ENCODE results near the gene FAU. TPM values are rescaled to one million over a fixed set of nuclear protein-coding genes. Genes with fewer than 3 reads are reported as not detected.

Gene FAU
- 1,069 TPM for polyA plus RNA-seq (2013, experiment 1 of 2)
- 1,068 TPM for polyA plus RNA-seq (2013, experiment 2 of 2)

- peak; percentile 96 for DNase-seq
- Histone ChIP-seq H3K23ac (ENCODE audit: low read length in 2 of 2) (no peak within 1 kb of the TSS), H3K18ac (ENCODE audit: low read depth in 1 of 2, low read length in 2 of 2) (peak within 1 kb of the TSS; percentile 94 to 98), H3K36me3 (ENCODE audit: control insufficient read depth in 1 of 2, insufficient read depth in 2 of 2, low read depth in 1 of 2, low read length in 2 of 2) (peaks cover 49 to 65% of the 10 kb centered on the region in 2 experiments), H3K9me3 (ENCODE audit: control insufficient read depth, low read length) (no peaks in the 10 kb centered on the region), H2AK5ac (ENCODE audit: low read length, severe bottlenecking) (peak within 1 kb of the TSS; percentile 55), H4K91ac (ENCODE audit: low read length) (peak within 1 kb of the TSS; percentile 71), H2BK120ac (ENCODE audit: low read depth, low read length) (no peak within 1 kb of the TSS), H3K4me1 (ENCODE audit: control insufficient read depth, insufficient read depth, low read depth, low read length) (peaks cover 5% of the 10 kb centered on the region), H3K4ac (ENCODE audit: low read depth in 1 of 2, low read length in 2 of 2) (peak within 1 kb of the TSS; percentile 83 to 95), H2BK5ac (ENCODE audit: low read depth, low read length, poor library complexity, severe bottlenecking) (no peak within 1 kb of the TSS), H4K8ac (ENCODE audit: low read length) (peak within 1 kb of the TSS; percentile 93), H3K4me2 (ENCODE audit: low read length, poor library complexity, severe bottlenecking) (peak within 1 kb of the TSS; percentile 66), H3K14ac (ENCODE audit: low read length in 2 of 2) (peak within 1 kb of the TSS in 1 of 2 experiments; percentile 44), H2BK15ac (ENCODE audit: low read depth, poor library complexity, severe bottlenecking) (peak within 1 kb of the TSS; percentile 68), H3K27ac (ENCODE audit: low read length, poor library complexity, severe bottlenecking) (peak within 1 kb of the TSS; percentile 92), H3K4me3 (ENCODE audit: insufficient read depth in 1 of 2, low read depth in 1 of 2, low read length in 2 of 2) (peak within 1 kb of the TSS; percentile 93 to 98), H3K27me3 (ENCODE audit: control insufficient read depth in 1 of 2, insufficient read depth in 1 of 2, low read length in 2 of 2) (no peaks in the 10 kb centered on the region), H2BK12ac (ENCODE audit: low read length in 2 of 2) (no peak within 1 kb of the TSS), H2AFZ (ENCODE audit: low read depth, low read length) (peak within 1 kb of the TSS; percentile 85), H3K9ac (ENCODE audit: low read length) (peak within 1 kb of the TSS; percentile 98), H3K79me1 (replicated peaks; ENCODE audit: low read length, poor library complexity, severe bottlenecking) (peaks cover 17% of the 10 kb centered on the region)
- WGBS, result under 1% methylated on average over 64 of the region's 64 CpGs
Measured at GRCh38 chr11:65121865-65122696, at the start of gene FAU, which contains the start of gene MRPL49. Gene FAU (minus strand): TSS chr11:65122134. CDS start chr11:65121813, 321 bp downstream. Gene MRPL49 (plus strand): TSS chr11:65122321. CDS start chr11:65122347, 26 bp downstream.

- Histone ChIP-seq H2BK120ac (ENCODE audit: low read depth, low read length) (no peak within 1 kb of the TSS), H3K36me3 (ENCODE audit: control insufficient read depth in 1 of 2, insufficient read depth in 2 of 2, low read depth in 1 of 2, low read length in 2 of 2) (no peaks in the 10 kb centered on the region)
- 91% methylated on average over 15 of the region's 21 CpGs for WGBS
Measured at GRCh38 chr11:65170058-65170534, 48.2 kb upstream of the FAU start, which contains the start of gene SPDYC. Gene SPDYC (plus strand): TSS chr11:65170233. CDS start chr11:65171358, 1,125 bp downstream.

GRCh38 chr11:65169164-65169641 is 47.3 kb upstream of the FAU start:
- 50% methylated on average over 11 of the region's 11 CpGs for WGBS

More at GRCh38 chr11:65170058-65170534, 48.2 kb upstream of the FAU start, which contains the start of gene SPDYC:
- peaks cover 1% of the 10 kb centered on the region for H3K79me1 ChIP-seq (replicated peaks; ENCODE audit: low read length, poor library complexity, severe bottlenecking)
- no peaks in the 10 kb centered on the region for H3K9me3 ChIP-seq (ENCODE audit: control insufficient read depth, low read length)
- no peak within 1 kb of the TSS for H3K4me2 ChIP-seq (ENCODE audit: low read length, poor library complexity, severe bottlenecking)
- no peak within 1 kb of the TSS for H2BK5ac ChIP-seq (ENCODE audit: low read depth, low read length, poor library complexity, severe bottlenecking)
- H3K4ac ChIP-seq (ENCODE audit: low read depth in 1 of 2, low read length in 2 of 2), result peak within 1 kb of the TSS; percentile 63 to 78
- H4K91ac ChIP-seq (ENCODE audit: low read length), result peak within 1 kb of the TSS; percentile 35
- H2BK12ac ChIP-seq (ENCODE audit: low read length in 2 of 2), result peak within 1 kb of the TSS in 1 of 2 experiments; percentile 72
- peak within 1 kb of the TSS; percentile 85 for H3K27ac ChIP-seq (ENCODE audit: low read length, poor library complexity, severe bottlenecking)
- peaks cover 6% of the 10 kb centered on the region for H3K4me1 ChIP-seq (ENCODE audit: control insufficient read depth, insufficient read depth, low read depth, low read length)
- no peak within 1 kb of the TSS for H3K14ac ChIP-seq (ENCODE audit: low read length in 2 of 2)
- no peaks in the 10 kb centered on the region for H3K27me3 ChIP-seq (ENCODE audit: control insufficient read depth in 1 of 2, insufficient read depth in 1 of 2, low read length in 2 of 2)
- H3K9ac ChIP-seq (ENCODE audit: low read length), result no peak within 1 kb of the TSS
- DNase-seq, result no peak
- peak within 1 kb of the TSS; percentile 5 to 60 for H3K18ac ChIP-seq (ENCODE audit: low read depth in 1 of 2, low read length in 2 of 2)
- H2AK5ac ChIP-seq (ENCODE audit: low read length, severe bottlenecking), result peak within 1 kb of the TSS; percentile 87
- H4K8ac ChIP-seq (ENCODE audit: low read length), result peak within 1 kb of the TSS; percentile 87
- peak within 1 kb of the TSS; percentile 43 for H2AFZ ChIP-seq (ENCODE audit: low read depth, low read length)
- H3K4me3 ChIP-seq (ENCODE audit: insufficient read depth in 1 of 2, low read depth in 1 of 2, low read length in 2 of 2), result no peak within 1 kb of the TSS
- no peak within 1 kb of the TSS for H2BK15ac ChIP-seq (ENCODE audit: low read depth, poor library complexity, severe bottlenecking)
- H3K23ac ChIP-seq (ENCODE audit: low read length in 2 of 2), result no peak within 1 kb of the TSS

GRCh38 chr11:65167656-65168055 is 45.7 kb upstream of the FAU start:
- DNase-seq, result no peak
- Histone ChIP-seq H2AK5ac (ENCODE audit: low read length, severe bottlenecking) (no peak overlapping the region), H4K91ac (ENCODE audit: low read length) (no peak overlapping the region), H3K9ac (ENCODE audit: low read length) (no peak overlapping the region), H2BK12ac (ENCODE audit: low read length in 2 of 2) (no peak overlapping the region), H3K9me3 (ENCODE audit: control insufficient read depth, low read length) (no peaks in the 10 kb centered on the region), H3K4me2 (ENCODE audit: low read length, poor library complexity, severe bottlenecking) (no peak overlapping the region), H3K27me3 (ENCODE audit: control insufficient read depth in 1 of 2, insufficient read depth in 1 of 2, low read length in 2 of 2) (no peaks in the 10 kb centered on the region), H3K27ac (ENCODE audit: low read length, poor library complexity, severe bottlenecking) (no peak overlapping the region), H4K8ac (ENCODE audit: low read length) (no peak overlapping the region), H3K36me3 (ENCODE audit: control insufficient read depth in 1 of 2, insufficient read depth in 2 of 2, low read depth in 1 of 2, low read length in 2 of 2) (no peaks in the 10 kb centered on the region), H2BK15ac (ENCODE audit: low read depth, poor library complexity, severe bottlenecking) (no peak overlapping the region), H3K18ac (ENCODE audit: low read depth in 1 of 2, low read length in 2 of 2) (no peak overlapping the region), H3K4me3 (ENCODE audit: insufficient read depth in 1 of 2, low read depth in 1 of 2, low read length in 2 of 2) (no peak overlapping the region), H3K79me1 (replicated peaks; ENCODE audit: low read length, poor library complexity, severe bottlenecking) (no peaks in the 10 kb centered on the region), H3K23ac (ENCODE audit: low read length in 2 of 2) (no peak overlapping the region), H2BK120ac (ENCODE audit: low read depth, low read length) (no peak overlapping the region), H3K14ac (ENCODE audit: low read length in 2 of 2) (no peak overlapping the region), H2BK5ac (ENCODE audit: low read depth, low read length, poor library complexity, severe bottlenecking) (no peak overlapping the region), H3K4ac (ENCODE audit: low read depth in 1 of 2, low read length in 2 of 2) (no peak overlapping the region), H2AFZ (ENCODE audit: low read depth, low read length) (no peak overlapping the region), H3K4me1 (ENCODE audit: control insufficient read depth, insufficient read depth, low read depth, low read length) (peaks cover 6% of the 10 kb centered on the region)
- 97% methylated on average over 3 of the region's 3 CpGs for WGBS

More at GRCh38 chr11:65169164-65169641, 47.3 kb upstream of the FAU start:
- H3K14ac ChIP-seq (ENCODE audit: low read length in 2 of 2), result no peak overlapping the region
- no peaks in the 10 kb centered on the region for H3K27me3 ChIP-seq (ENCODE audit: control insufficient read depth in 1 of 2, insufficient read depth in 1 of 2, low read length in 2 of 2)
- peak overlapping the region; percentile 87 for H4K8ac ChIP-seq (ENCODE audit: low read length)
- H2AK5ac ChIP-seq (ENCODE audit: low read length, severe bottlenecking), result no peak overlapping the region
- no peaks in the 10 kb centered on the region for H3K9me3 ChIP-seq (ENCODE audit: control insufficient read depth, low read length)
- peak; percentile 59 for DNase-seq
- peak overlapping the region; percentile 43 for H2AFZ ChIP-seq (ENCODE audit: low read depth, low read length)
- H3K36me3 ChIP-seq (ENCODE audit: control insufficient read depth in 1 of 2, insufficient read depth in 2 of 2, low read depth in 1 of 2, low read length in 2 of 2), result no peaks in the 10 kb centered on the region
- H2BK12ac ChIP-seq (ENCODE audit: low read length in 2 of 2), result no peak overlapping the region
- peaks cover 6% of the 10 kb centered on the region for H3K4me1 ChIP-seq (ENCODE audit: control insufficient read depth, insufficient read depth, low read depth, low read length)
- H2BK120ac ChIP-seq (ENCODE audit: low read depth, low read length), result no peak overlapping the region
- peak overlapping the region; percentile 85 for H3K27ac ChIP-seq (ENCODE audit: low read length, poor library complexity, severe bottlenecking)
- H2BK5ac ChIP-seq (ENCODE audit: low read depth, low read length, poor library complexity, severe bottlenecking), result no peak overlapping the region
- no peak overlapping the region for H3K23ac ChIP-seq (ENCODE audit: low read length in 2 of 2)
- peak overlapping the region; percentile 5 to 60 for H3K18ac ChIP-seq (ENCODE audit: low read depth in 1 of 2, low read length in 2 of 2)
- no peak overlapping the region for H3K4me3 ChIP-seq (ENCODE audit: insufficient read depth in 1 of 2, low read depth in 1 of 2, low read length in 2 of 2)
- peaks cover 1% of the 10 kb centered on the region for H3K79me1 ChIP-seq (replicated peaks; ENCODE audit: low read length, poor library complexity, severe bottlenecking)
- no peak overlapping the region for H4K91ac ChIP-seq (ENCODE audit: low read length)
- H3K4ac ChIP-seq (ENCODE audit: low read depth in 1 of 2, low read length in 2 of 2), result peak overlapping the region; percentile 29 to 78
- no peak overlapping the region for H2BK15ac ChIP-seq (ENCODE audit: low read depth, poor library complexity, severe bottlenecking)
- H3K9ac ChIP-seq (ENCODE audit: low read length), result no peak overlapping the region
- H3K4me2 ChIP-seq (ENCODE audit: low read length, poor library complexity, severe bottlenecking), result no peak overlapping the region
